ENCODE data around the gene GMIP. TPM values are rescaled to one million over a fixed set of nuclear protein-coding genes. Genes with fewer than 3 reads are reported as not detected.
"Not testable (repeated sequence)": the region's sequence is repeated elsewhere in the genome, so short reads cannot be mapped to it uniquely, and the experiment has no call there.

Gene GMIP
- total RNA-seq, 1 experiment from 2014 or later: 6.3 TPM

DNA sequence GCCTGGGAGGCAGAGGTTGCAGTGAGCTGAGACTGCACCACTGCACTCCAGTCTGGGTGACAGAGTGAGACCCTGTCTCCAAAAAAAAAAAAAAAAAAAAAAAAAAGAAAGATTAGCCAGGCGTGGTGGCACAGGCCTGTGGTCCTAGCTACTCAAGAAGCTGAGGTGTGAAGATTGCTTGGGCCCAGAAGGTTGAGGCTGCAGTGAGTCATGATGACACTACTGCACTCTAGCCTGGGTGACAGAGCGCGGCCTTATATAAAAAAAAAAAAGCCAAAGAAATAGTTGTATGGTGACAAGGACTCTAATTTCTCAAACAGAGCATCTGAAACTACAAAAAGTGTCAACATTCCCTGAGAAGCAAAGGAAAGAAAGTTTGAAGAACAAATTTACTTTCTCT lies 28.4 kb downstream of the GMIP start:
- CTCF ChIA-PET: no interaction called here
- Histone ChIP-seq H3F3A (ENCODE audit: low read length, unreplicated experiment) (no peaks in the 10 kb centered on the region), H3K4me2 (ENCODE audit: low read length) (peak overlapping the region; percentile 32; the same call in 1 of the 2 replicates), H3K4me3 (ENCODE audit: low read length) (no peak overlapping the region), H3K9me2 (replicated peaks; ENCODE audit: low read length) (no peaks in the 10 kb centered on the region), H3K27ac (ENCODE audit: low read length) (peak overlapping the region; percentile 91), H3K27me3 (ENCODE audit: low read length) (no peaks in the 10 kb centered on the region), H3K4me1 (ENCODE audit: insufficient read depth, low read length) (peaks cover 53% of the 10 kb centered on the region), H3K9me3 (ENCODE audit: low read length) (no peaks in the 10 kb centered on the region), H3K79me2 (ENCODE audit: low read length) (peaks cover 43% of the 10 kb centered on the region), H4K20me1 (ENCODE audit: low read length) (no peaks in the 10 kb centered on the region), H3K9ac (ENCODE audit: low read length) (no peak overlapping the region), H2AFZ (ENCODE audit: low read length) (no peak overlapping the region), H3K36me3 (ENCODE audit: low read depth, low read length) (no peaks in the 10 kb centered on the region)
- BruUV-seq (replicated peaks): no TSS peak
- TF ChIP-seq EZH2phosphoT487 (IDR thresholded peaks at IDR 0.05; ENCODE audit: borderline replicate concordance, low read length): no peak
- TF ChIP-seq EZH2 (IDR thresholded peaks at IDR 0.05; ENCODE audit: low read length, unreplicated experiment): no peak
- TF ChIP-seq, protein P1, sequence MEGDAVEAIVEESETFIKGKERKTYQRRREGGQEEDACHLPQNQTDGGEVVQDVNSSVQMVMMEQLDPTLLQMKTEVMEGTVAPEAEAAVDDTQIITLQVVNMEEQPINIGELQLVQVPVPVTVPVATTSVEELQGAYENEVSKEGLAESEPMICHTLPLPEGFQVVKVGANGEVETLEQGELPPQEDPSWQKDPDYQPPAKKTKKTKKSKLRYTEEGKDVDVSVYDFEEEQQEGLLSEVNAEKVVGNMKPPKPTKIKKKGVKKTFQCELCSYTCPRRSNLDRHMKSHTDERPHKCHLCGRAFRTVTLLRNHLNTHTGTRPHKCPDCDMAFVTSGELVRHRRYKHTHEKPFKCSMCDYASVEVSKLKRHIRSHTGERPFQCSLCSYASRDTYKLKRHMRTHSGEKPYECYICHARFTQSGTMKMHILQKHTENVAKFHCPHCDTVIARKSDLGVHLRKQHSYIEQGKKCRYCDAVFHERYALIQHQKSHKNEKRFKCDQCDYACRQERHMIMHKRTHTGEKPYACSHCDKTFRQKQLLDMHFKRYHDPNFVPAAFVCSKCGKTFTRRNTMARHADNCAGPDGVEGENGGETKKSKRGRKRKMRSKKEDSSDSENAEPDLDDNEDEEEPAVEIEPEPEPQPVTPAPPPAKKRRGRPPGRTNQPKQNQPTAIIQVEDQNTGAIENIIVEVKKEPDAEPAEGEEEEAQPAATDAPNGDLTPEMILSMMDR (conservative IDR thresholded peaks at IDR 0.05; ENCODE audit: low read depth, low read length): no peak
- POLR2A ChIA-PET (ENCODE audit: unreplicated experiment): interaction anchor here (0.6 kb wide), 1 partner anchor 23 kb away, joined by 9 read pairs; no protein-coding TSS in a partner anchor
- DNase-seq: peak; percentile 80
- peak; percentile 17; the same call in 1 of the 2 replicates for ATAC-seq
- intact Hi-C loops (cut with micrococcal nuclease): no loop called here

- BruUV-seq (replicated peaks): no TSS peak
- ATAC-seq (peak; percentile 81), DNase-seq (peak; percentile 91)
- CTCF ChIA-PET: interaction anchor here (0.7 kb wide), 3 partner anchors 26 to 70 kb away, joined by 3 to 5 read pairs (median 4); no protein-coding TSS in a partner anchor
- H3K9me3 ChIP-seq (ENCODE audit: low read length): no peaks in the 10 kb centered on the region
- TF ChIP-seq EZH2 (IDR thresholded peaks at IDR 0.05; ENCODE audit: low read length, unreplicated experiment): no peak
- no peak for TF ChIP-seq EZH2phosphoT487 (IDR thresholded peaks at IDR 0.05; ENCODE audit: borderline replicate concordance, low read length)
- TF ChIP-seq, protein P1 (conservative IDR thresholded peaks at IDR 0.05; ENCODE audit: low read depth, low read length): no peak
- H3K4me3 ChIP-seq (ENCODE audit: low read length): peak overlapping the region; percentile 35; the same call in 1 of the 2 replicates
- peak overlapping the region; percentile 77 for H3K4me2 ChIP-seq (ENCODE audit: low read length)
- H4K20me1 ChIP-seq (ENCODE audit: low read length): no peaks in the 10 kb centered on the region
- H3K36me3 ChIP-seq (ENCODE audit: low read depth, low read length): no peaks in the 10 kb centered on the region
- peaks cover 48% of the 10 kb centered on the region for H3K4me1 ChIP-seq (ENCODE audit: insufficient read depth, low read length)
- intact Hi-C loops (cut with micrococcal nuclease): no loop called here
- no peaks in the 10 kb centered on the region for H3K27me3 ChIP-seq (ENCODE audit: low read length)
- no peaks in the 10 kb centered on the region for H3K9me2 ChIP-seq (replicated peaks; ENCODE audit: low read length)
- H3F3A ChIP-seq (ENCODE audit: low read length, unreplicated experiment): no peaks in the 10 kb centered on the region
- no peak overlapping the region; the same call in 1 of the 2 replicates for H2AFZ ChIP-seq (ENCODE audit: low read length)
- POLR2A ChIA-PET (ENCODE audit: unreplicated experiment): interaction anchor here (0.6 to 1.0 kb wide), 3 partner anchors 15 to 98 kb away, joined by 3 read pairs; no protein-coding TSS in a partner anchor
- peak overlapping the region; percentile 56 for H3K9ac ChIP-seq (ENCODE audit: low read length)
- peak overlapping the region; percentile 91 for H3K27ac ChIP-seq (ENCODE audit: low read length)
- peaks cover 48% of the 10 kb centered on the region for H3K79me2 ChIP-seq (ENCODE audit: low read length)
These were observed 30.0 kb downstream of the GMIP start for GRCh38 chr19:19613506-19613905.

DNA sequence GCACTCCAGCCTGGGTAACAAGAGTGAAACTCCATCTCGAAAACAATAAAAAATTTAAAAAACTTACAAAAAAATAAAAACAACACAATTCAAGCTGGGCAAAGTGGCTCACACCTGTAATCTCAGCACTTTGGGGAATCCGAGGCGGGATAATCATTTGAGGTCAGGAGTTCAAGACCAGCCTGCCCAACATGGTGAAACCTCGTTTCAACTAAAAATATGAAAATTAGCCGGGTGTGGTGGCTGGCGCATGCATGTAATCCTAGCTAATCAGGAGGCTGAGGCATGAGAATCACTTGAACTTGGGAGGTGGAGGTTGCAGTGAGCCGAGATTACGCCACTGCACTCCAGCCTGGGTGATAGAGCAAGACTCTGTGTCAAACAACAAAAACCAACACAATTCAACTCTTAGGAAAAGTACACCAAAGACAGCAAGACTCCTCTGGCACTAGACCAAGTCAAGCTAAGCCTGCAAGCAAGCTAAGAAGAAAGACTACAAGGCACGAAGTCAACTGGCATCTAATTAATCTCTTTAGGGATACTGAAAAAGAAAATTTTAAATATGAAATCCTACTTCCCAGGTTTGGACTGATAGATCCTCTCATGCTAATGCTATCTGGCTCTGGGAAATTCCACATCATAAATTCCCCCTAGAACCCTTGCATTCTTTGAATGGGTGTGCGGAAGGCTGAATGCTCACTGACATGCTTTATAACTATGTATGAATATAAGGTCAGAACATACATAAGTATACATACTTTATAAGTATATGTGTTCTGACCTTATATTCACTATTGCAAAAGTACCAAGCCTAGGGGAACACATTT lies 32.9 kb downstream of the GMIP start:
- H3K27me3 ChIP-seq (ENCODE audit: low read length): no peaks in the 10 kb centered on the region
- DNase-seq (no peak), ATAC-seq (no peak)
- H3K4me1 ChIP-seq (ENCODE audit: insufficient read depth, low read length): peaks cover 42% of the 10 kb centered on the region
- intact Hi-C loops (cut with micrococcal nuclease): no loop called here
- H3F3A ChIP-seq (ENCODE audit: low read length, unreplicated experiment): no peaks in the 10 kb centered on the region
- TF ChIP-seq EZH2 (IDR thresholded peaks at IDR 0.05; ENCODE audit: low read length, unreplicated experiment): no peak
- TF ChIP-seq EZH2phosphoT487 (IDR thresholded peaks at IDR 0.05; ENCODE audit: borderline replicate concordance, low read length): no peak
- TF ChIP-seq, protein P1 (conservative IDR thresholded peaks at IDR 0.05; ENCODE audit: low read depth, low read length): no peak
- H3K9me3 ChIP-seq (ENCODE audit: low read length): no peaks in the 10 kb centered on the region
- H3K9me2 ChIP-seq (replicated peaks; ENCODE audit: low read length): no peaks in the 10 kb centered on the region
- H3K9ac ChIP-seq (ENCODE audit: low read length): no peak overlapping the region
- ChIA-PET POLR2A (ENCODE audit: unreplicated experiment) (no interaction called here), CTCF (no interaction called here)
- H3K4me2 ChIP-seq (ENCODE audit: low read length): no peak overlapping the region
- H3K27ac ChIP-seq (ENCODE audit: low read length): no peak overlapping the region
- H3K36me3 ChIP-seq (ENCODE audit: low read depth, low read length): no peaks in the 10 kb centered on the region
- no peak overlapping the region for H3K4me3 ChIP-seq (ENCODE audit: low read length)
- H3K79me2 ChIP-seq (ENCODE audit: low read length): peaks cover 36% of the 10 kb centered on the region
- BruUV-seq (replicated peaks): no TSS peak
- no peak overlapping the region for H2AFZ ChIP-seq (ENCODE audit: low read length)
- H4K20me1 ChIP-seq (ENCODE audit: low read length): no peaks in the 10 kb centered on the region

GRCh38 chr19:19606686-19607085 lies 36.8 kb downstream of the GMIP start:
- Histone ChIP-seq H3K79me2 (ENCODE audit: low read length) (peaks cover 12% of the 10 kb centered on the region; the same call in 1 of the 2 replicates), H3K4me1 (ENCODE audit: insufficient read depth, low read length) (peaks cover 14% of the 10 kb centered on the region), H3K4me2 (ENCODE audit: low read length) (peak overlapping the region; percentile 66), H3K9ac (ENCODE audit: low read length) (peak overlapping the region; percentile 19; the same call in 1 of the 2 replicates), H3K27ac (ENCODE audit: low read length) (peak overlapping the region; percentile 85)
- H3K36me3 ChIP-seq (ENCODE audit: low read depth, low read length); H3K9me2 ChIP-seq (replicated peaks; ENCODE audit: low read length); H3K9me3 ChIP-seq (ENCODE audit: low read length); H4K20me1 ChIP-seq (ENCODE audit: low read length); BruUV-seq (replicated peaks); H3F3A ChIP-seq (ENCODE audit: low read length, unreplicated experiment); ATAC-seq; H2AFZ ChIP-seq (ENCODE audit: low read length); intact Hi-C loops (cut with micrococcal nuclease); POLR2A ChIA-PET (ENCODE audit: unreplicated experiment); H3K27me3 ChIP-seq (ENCODE audit: low read length); H3K4me3 ChIP-seq (ENCODE audit: low read length); DNase-seq; CTCF ChIA-PET: not testable (repeated sequence)

Data from PC-3 (cell line).